GM10847 (cell line): Measurements from ENCODE around the gene KSR2.

Source experiments
- POLR2A ChIP-seq: IDR thresholded peaks from 2 replicates; pipeline ENCODE4 v1.6.1; 2011; ENCODE audit not compliant: insufficient read length; ENCODE audit errors: extremely low read depth

Gene KSR2

GRCh38 chr12:117561990-117562389, 406.8 kb downstream of the KSR2 start:
- no peak for TF ChIP-seq POLR2A

- no peak for TF ChIP-seq POLR2A
Measured at GRCh38 chr12:117559978-117560377, 408.8 kb downstream of the KSR2 start.

GRCh38 chr12:117555889-117556288, 412.9 kb downstream of the KSR2 start:
- TF ChIP-seq POLR2A = no peak

GRCh38 chr12:117552971-117553370, 415.8 kb downstream of the KSR2 start:
- no peak for TF ChIP-seq POLR2A

GRCh38 chr12:117551665-117552064, 417.1 kb downstream of the KSR2 start:
- no peak for TF ChIP-seq POLR2A

GRCh38 chr12:117547209-117547608, 421.6 kb downstream of the KSR2 start:
- TF ChIP-seq POLR2A = no peak

- no peak for TF ChIP-seq POLR2A
Measured at GRCh38 chr12:117545216-117545615, 423.6 kb downstream of the KSR2 start.

GRCh38 chr12:117540011-117540410, 428.8 kb downstream of the KSR2 start:
- TF ChIP-seq POLR2A = no peak

- TF ChIP-seq POLR2A = no peak
Measured at GRCh38 chr12:117538926-117539325, 429.9 kb downstream of the KSR2 start.

- TF ChIP-seq POLR2A = no peak
Measured at GRCh38 chr12:117538032-117538690, 430.6 kb downstream of the KSR2 start.

GRCh38 chr12:117533687-117534086, 435.1 kb downstream of the KSR2 start:
- no peak for TF ChIP-seq POLR2A

- TF ChIP-seq POLR2A = no peak
Measured at GRCh38 chr12:117530796-117531195, 438.0 kb downstream of the KSR2 start.

GRCh38 chr12:117528538-117528937, 440.3 kb downstream of the KSR2 start:
- TF ChIP-seq POLR2A = no peak

GRCh38 chr12:117527479-117527855, 441.3 kb downstream of the KSR2 start:
- TF ChIP-seq POLR2A = no peak

GRCh38 chr12:117526757-117527478, 441.9 kb downstream of the KSR2 start:
- TF ChIP-seq POLR2A = no peak

GRCh38 chr12:117525766-117526165, 443.0 kb downstream of the KSR2 start:
- TF ChIP-seq POLR2A = no peak

- no peak for TF ChIP-seq POLR2A
Measured at GRCh38 chr12:117524806-117525205, 444.0 kb downstream of the KSR2 start.
